ENCODE measurements around the gene LIN9. TPM values are rescaled to one million over a fixed set of nuclear protein-coding genes. Genes with fewer than 3 reads are reported as not detected.
A peak's percentile ranks its signal among the peaks of the same experiment; 100 is the strongest.

LIN9 gene
- total and polyA plus RNA-seq, 2 of the 13 experiments (the other 11 are each of a cell fraction or from before 2014, with no cell fraction given), result 3.0 to 10.0 TPM

GRCh38 chr1:226185141-226186036, 123.6 kb downstream of the LIN9 start (continued):
- no peak for TF ChIP-seq ZHX1 (CRISPR knock-in tag; IDR thresholded peaks at IDR 0.05; ENCODE audit: low read depth)

- H3K27me3 ChIP-seq (ENCODE audit: control insufficient read depth in 1 of 2, insufficient read depth in 2 of 2, low read length in 2 of 2), result no peaks in the 10 kb centered on the region; a peak in 1 of 5 replicates
- intact Hi-C loops (cut with micrococcal nuclease; ENCODE audit: unreplicated experiment), result no loop called here
- peaks cover 87% of the 10 kb centered on the region for H3K79me2 ChIP-seq (ENCODE audit: insufficient read depth, low read length)
- H4K20me1 ChIP-seq (ENCODE audit: insufficient read depth, low read length), result peaks cover 52% of the 10 kb centered on the region
- H2AFZ ChIP-seq (ENCODE audit: low read length), result no peak overlapping the region
- ATAC-seq, result peak; percentile 30; the same call in 2 of the 3 replicates
- H3K9ac ChIP-seq (ENCODE audit: insufficient read depth, low read depth, low read length), result no peak overlapping the region
- in situ Hi-C loops (cut with HindIII; ENCODE audit: extremely low pct_ligation_motif_present, low pct_unique_long_range_greater_than_20kb), result no loop called here
- BruUV-seq (replicated peaks), result no TSS peak
- CTCF ChIA-PET (ENCODE audit: low intra/inter-chr PET ratio, low total read pairs), result interaction anchor here (0.7 to 1.5 kb wide), 3 partner anchors 15 to 190 kb away, joined by 3 to 4 read pairs (median 3); no protein-coding TSS in a partner anchor
- FAIRE-seq, result no peak
- H3K27ac ChIP-seq (ENCODE audit: extremely low read length, insufficient read depth, low read length), result no peak overlapping the region
- WGBS (ENCODE audit: low lambda C conversion rate), result 73% methylated on average over 14 of the region's 14 CpGs
- peak overlapping the region; percentile 42 for H3K4me2 ChIP-seq (ENCODE audit: low read depth, low read length)
- POLR2A ChIA-PET, result no interaction called here
- no peak overlapping the region for H3K4me3 ChIP-seq (replicated peaks in 1 of 3; ENCODE audit: insufficient read depth in 1 of 3, low read depth in 2 of 3, low read length in 3 of 3)
- H3K9me3 ChIP-seq (ENCODE audit: low read length), result no peaks in the 10 kb centered on the region
- peaks cover 44% of the 10 kb centered on the region for H3K4me1 ChIP-seq (ENCODE audit: insufficient read depth, low read length)
- H3K36me3 ChIP-seq (replicated peaks in 1 of 2; ENCODE audit: control insufficient read depth in 1 of 2, insufficient read depth in 2 of 2, low read length in 2 of 2), result peaks cover 7 to 19% of the 10 kb centered on the region in 2 experiments
- peak; percentile 37 for DNase-seq (ENCODE audit: low spot score)
- TF ChIP-seq GPN1 (CRISPR knock-in tag; IDR thresholded peaks at IDR 0.05; ENCODE audit: borderline replicate concordance) (no peak), BORCS8-MEF2B (CRISPR knock-in tag; IDR thresholded peaks at IDR 0.05) (no peak), ZBTB38 (CRISPR knock-in tag; IDR thresholded peaks at IDR 0.05) (no peak), SATB2 (CRISPR knock-in tag; IDR thresholded peaks at IDR 0.05) (no peak), ZNF782 (CRISPR knock-in tag; IDR thresholded peaks at IDR 0.05; ENCODE audit: borderline replicate concordance) (no peak), IRF2 (CRISPR knock-in tag; IDR thresholded peaks at IDR 0.05) (0 out of 2 replicates have a peak, but pooled peaks have one; percentile 19), ZSCAN20 (CRISPR knock-in tag; IDR thresholded peaks at IDR 0.05; ENCODE audit: borderline replicate concordance) (no peak)
- TF ChIP-seq, protein P1, sequence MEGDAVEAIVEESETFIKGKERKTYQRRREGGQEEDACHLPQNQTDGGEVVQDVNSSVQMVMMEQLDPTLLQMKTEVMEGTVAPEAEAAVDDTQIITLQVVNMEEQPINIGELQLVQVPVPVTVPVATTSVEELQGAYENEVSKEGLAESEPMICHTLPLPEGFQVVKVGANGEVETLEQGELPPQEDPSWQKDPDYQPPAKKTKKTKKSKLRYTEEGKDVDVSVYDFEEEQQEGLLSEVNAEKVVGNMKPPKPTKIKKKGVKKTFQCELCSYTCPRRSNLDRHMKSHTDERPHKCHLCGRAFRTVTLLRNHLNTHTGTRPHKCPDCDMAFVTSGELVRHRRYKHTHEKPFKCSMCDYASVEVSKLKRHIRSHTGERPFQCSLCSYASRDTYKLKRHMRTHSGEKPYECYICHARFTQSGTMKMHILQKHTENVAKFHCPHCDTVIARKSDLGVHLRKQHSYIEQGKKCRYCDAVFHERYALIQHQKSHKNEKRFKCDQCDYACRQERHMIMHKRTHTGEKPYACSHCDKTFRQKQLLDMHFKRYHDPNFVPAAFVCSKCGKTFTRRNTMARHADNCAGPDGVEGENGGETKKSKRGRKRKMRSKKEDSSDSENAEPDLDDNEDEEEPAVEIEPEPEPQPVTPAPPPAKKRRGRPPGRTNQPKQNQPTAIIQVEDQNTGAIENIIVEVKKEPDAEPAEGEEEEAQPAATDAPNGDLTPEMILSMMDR (CRISPR knock-in tag; IDR thresholded peaks at IDR 0.05), result peak; percentile 55
Measured at GRCh38 chr1:226181996-226182714, 126.8 kb downstream of the LIN9 start.
